ENCODE results near the gene SCO1. TPM values are rescaled to one million over a fixed set of nuclear protein-coding genes. Genes with fewer than 3 reads are reported as not detected.

The SCO1 gene
- total and polyA plus RNA-seq, 10 of the 15 experiments (the other 5 are each of a cell fraction or from before 2014, with no cell fraction given): 8.2 to 73.0 (median 37.1) TPM

GRCh38 chr17:10657148-10657547, 40.2 kb downstream of the SCO1 start, which contains the start of gene MYH3 (continued):
- no peak for TF ChIP-seq ZBTB11 (CRISPR knock-in tag; IDR thresholded peaks at IDR 0.05)
- TF ChIP-seq SREBF1 (IDR thresholded peaks at IDR 0.05; ENCODE audit: low read length): no peak

- ChIA-PET POLR2A (no interaction called here), CTCF (interaction anchor here (0.7 to 1.9 kb wide), 3 partner anchors 11 to 29 kb away, joined by 4 to 5 read pairs (median 4); no protein-coding TSS in a partner anchor), SMC1A (ENCODE audit: uncharacterized antibody, unreplicated experiment) (no interaction called here), RAD21 (ENCODE audit: unreplicated experiment) (no interaction called here)
- no peaks in the 10 kb centered on the region for H3K79me2 ChIP-seq (ENCODE audit: control insufficient read depth, insufficient read depth, low read length)
- DNase-seq (ENCODE audit: low read depth, low spot score) (no peak), ATAC-seq (no peak), FAIRE-seq (no peak)
- H3K27ac ChIP-seq (ENCODE audit: control insufficient read depth, insufficient read depth): no peak overlapping the region
- H3K9ac ChIP-seq (ENCODE audit: control insufficient read depth, insufficient read depth, low read length): no peak overlapping the region
- no peaks in the 10 kb centered on the region for H3K4me1 ChIP-seq (ENCODE audit: control insufficient read depth, insufficient read depth, low read length)
- no peaks in the 10 kb centered on the region; a peak in 1 of 4 replicates for H3K27me3 ChIP-seq (replicated peaks in 1 of 2; ENCODE audit: control insufficient read depth in 2 of 2, insufficient read depth in 2 of 2, low read length in 1 of 2)
- no peaks in the 10 kb centered on the region for H3K36me3 ChIP-seq (ENCODE audit: control insufficient read depth in 2 of 2, insufficient read depth in 2 of 2, low read length in 1 of 2)
- H4K20me1 ChIP-seq (ENCODE audit: control insufficient read depth, insufficient read depth): no peaks in the 10 kb centered on the region
- BruUV-seq (replicated peaks): no TSS peak
- in situ Hi-C loops (cut with MboI): no loop called here
- no peaks in the 10 kb centered on the region for H3K9me3 ChIP-seq (replicated peaks; ENCODE audit: control insufficient read depth, insufficient read depth, low read length)
- H3K4me2 ChIP-seq (ENCODE audit: control insufficient read depth, insufficient read depth): no peak overlapping the region
- no peak overlapping the region for H2AFZ ChIP-seq (ENCODE audit: control insufficient read depth, low read depth, low read length)
- no peak overlapping the region for H3K4me3 ChIP-seq
- 93% methylated on average over 5 of the region's 5 CpGs for WGBS (ENCODE audit: insufficient coverage, insufficient replicate concordance, low lambda C conversion rate, missing lambda C conversion rate)
- intact Hi-C loops (cut with micrococcal nuclease; ENCODE audit: unreplicated experiment): no loop called here
- TF ChIP-seq BCLAF1 (IDR thresholded peaks at IDR 0.05) (no peak), MYC (IDR thresholded peaks at IDR 0.05; ENCODE audit: insufficient read depth, insufficient read length, insufficient replicate concordance, low read length, severe bottlenecking) (no peak), RELB (IDR thresholded peaks at IDR 0.05; ENCODE audit: low read depth) (no peak), CHD2 (IDR thresholded peaks at IDR 0.05; ENCODE audit: borderline replicate concordance, low read depth, low read length) (no peak), RBBP5 (conservative IDR thresholded peaks at IDR 0.05) (no peak), CBX5 (IDR thresholded peaks at IDR 0.05; ENCODE audit: low read depth) (no peak), PBX3 (IDR thresholded peaks at IDR 0.05; ENCODE audit: insufficient replicate concordance, low read depth, low read length) (no peak), NFYA (IDR thresholded peaks at IDR 0.05; ENCODE audit: borderline replicate concordance, low read depth, low read length) (no peak), CHD1 (IDR thresholded peaks at IDR 0.05; ENCODE audit: low read depth, low read length) (no peak)
Observed at GRCh38 chr17:10653987-10654386, 43.3 kb downstream of the SCO1 start.

All from GM12878 (cell line).